ENCODE results near the gene PHACTR3.

PHACTR3 gene

GRCh38 chr20:59806578-59806975, 202.2 kb downstream of the PHACTR3 start:
- Mint-ChIP-seq H3K4me3 (no peak overlapping the region), H3K9me3 (peaks cover 5% of the 10 kb centered on the region), H3K4me1 (peaks cover 17% of the 10 kb centered on the region), H3K27ac (no peak overlapping the region), H3K36me3 (ENCODE audit: low read depth) (no peaks in the 10 kb centered on the region), H3K27me3 (ENCODE audit: low read depth) (peaks cover 35% of the 10 kb centered on the region)
- no peak for TF ChIP-seq CTCF (IDR thresholded peaks at IDR 0.05; ENCODE audit: unreplicated experiment in 3 of 3)

- Mint-ChIP-seq H3K9me3 (no peaks in the 10 kb centered on the region), H3K27me3 (ENCODE audit: low read depth) (peaks cover 30% of the 10 kb centered on the region), H3K4me1 (peaks cover 17% of the 10 kb centered on the region), H3K4me3 (no peak overlapping the region), H3K36me3 (ENCODE audit: low read depth) (no peaks in the 10 kb centered on the region), H3K27ac (no peak overlapping the region)
- no peak for TF ChIP-seq CTCF (IDR thresholded peaks at IDR 0.05; ENCODE audit: unreplicated experiment in 3 of 3)
Observed at GRCh38 chr20:59807909-59808728, 203.8 kb downstream of the PHACTR3 start.

GRCh38 chr20:59808729-59809381, 204.5 kb downstream of the PHACTR3 start:
- Mint-ChIP-seq H3K4me1 (peaks cover 15% of the 10 kb centered on the region), H3K36me3 (ENCODE audit: low read depth) (no peaks in the 10 kb centered on the region), H3K9me3 (no peaks in the 10 kb centered on the region), H3K27me3 (ENCODE audit: low read depth) (peaks cover 33% of the 10 kb centered on the region), H3K27ac (no peak overlapping the region), H3K4me3 (no peak overlapping the region)
- no peak for TF ChIP-seq CTCF (IDR thresholded peaks at IDR 0.05; ENCODE audit: unreplicated experiment in 3 of 3)

- H3K36me3 Mint-ChIP-seq (ENCODE audit: low read depth): no peaks in the 10 kb centered on the region
- no peak for TF ChIP-seq CTCF (IDR thresholded peaks at IDR 0.05; ENCODE audit: unreplicated experiment in 3 of 3)
- no peak overlapping the region for H3K4me3 Mint-ChIP-seq
- H3K27ac Mint-ChIP-seq: peak overlapping the region in 1 of 3 experiments; percentile 57
- no peaks in the 10 kb centered on the region for H3K9me3 Mint-ChIP-seq
- H3K27me3 Mint-ChIP-seq (ENCODE audit: low read depth): peaks cover 30% of the 10 kb centered on the region
- peaks cover 5% of the 10 kb centered on the region for H3K4me1 Mint-ChIP-seq
Observed at GRCh38 chr20:59809630-59810448, 205.5 kb downstream of the PHACTR3 start.

GRCh38 chr20:59810449-59811187, 206.3 kb downstream of the PHACTR3 start:
- Mint-ChIP-seq H3K4me1 (no peaks in the 10 kb centered on the region), H3K27me3 (ENCODE audit: low read depth) (peaks cover 30% of the 10 kb centered on the region), H3K9me3 (no peaks in the 10 kb centered on the region), H3K4me3 (no peak overlapping the region), H3K27ac (peak overlapping the region in 1 of 3 experiments; percentile 57), H3K36me3 (ENCODE audit: low read depth) (no peaks in the 10 kb centered on the region)
- TF ChIP-seq CTCF (IDR thresholded peaks at IDR 0.05; ENCODE audit: unreplicated experiment in 3 of 3): no peak
